Nephron (organoid): ENCODE data around the gene PDSS1.
"Not testable (repeated sequence)": the region's sequence is repeated elsewhere in the genome, so short reads cannot be mapped to it uniquely, and the experiment has no call there.

ENCODE experiments used
- H3K27ac Mint-ChIP-seq, 3 experiments: 2 replicates each; pipeline ENCODE4 v1.8.0; 2020; ENCODE audit warnings: mixed read lengths in 3 of 3, mild to moderate bottlenecking in 2 of 3, moderate library complexity in 1 of 3
- H3K27me3 Mint-ChIP-seq: 2 replicates; pipeline ENCODE4 v1.8.0; 2021; ENCODE audit warnings: low read depth, mild to moderate bottlenecking, moderate library complexity, mixed read lengths
- H3K36me3 Mint-ChIP-seq: 2 replicates; pipeline ENCODE4 v1.8.0; 2020; ENCODE audit warnings: low read depth, mixed read lengths
- H3K4me1 Mint-ChIP-seq: 2 replicates; pipeline ENCODE4 v1.8.0; 2020; ENCODE audit warnings: mixed read lengths
- H3K4me3 Mint-ChIP-seq, 3 experiments: 2 replicates each; pipeline ENCODE4 v1.8.0; 2020; ENCODE audit warnings: mild to moderate bottlenecking in 3 of 3, mixed read lengths in 3 of 3, moderate library complexity in 2 of 3
- H3K9me3 Mint-ChIP-seq: 2 replicates; pipeline ENCODE4 v1.8.0; 2020; ENCODE audit warnings: mixed read lengths
- TF ChIP-seq, protein P1 (sequence below), 3 experiments: fragments of 200-600 bp; sonication (generic); IDR thresholded peaks; one replicate each; pipeline ENCODE4 v1.5.0; 2021; ENCODE audit warnings: antibody characterized with exemption in 3 of 3; ENCODE audit not compliant: unreplicated experiment in 3 of 3

PDSS1 gene

DNA sequence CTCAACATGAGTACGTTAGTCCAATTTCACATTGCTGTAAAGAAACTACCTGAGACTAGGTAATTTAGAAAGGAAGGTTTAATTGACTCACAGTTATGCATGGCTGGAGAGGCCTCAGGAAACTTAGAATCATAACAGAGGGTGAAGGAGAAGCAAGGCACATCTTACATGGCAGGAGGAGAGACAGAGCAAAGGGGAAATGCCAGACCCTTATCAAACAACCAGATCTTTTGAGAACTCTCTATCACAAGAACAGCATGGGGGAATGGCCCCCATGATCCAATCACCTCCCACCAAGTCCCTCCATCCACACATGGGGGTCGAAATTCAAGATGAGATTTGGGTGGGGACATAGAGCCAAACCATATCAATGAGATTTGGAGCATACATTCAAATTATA is 34.6 kb upstream of the PDSS1 start:
- TF ChIP-seq, protein P1, sequence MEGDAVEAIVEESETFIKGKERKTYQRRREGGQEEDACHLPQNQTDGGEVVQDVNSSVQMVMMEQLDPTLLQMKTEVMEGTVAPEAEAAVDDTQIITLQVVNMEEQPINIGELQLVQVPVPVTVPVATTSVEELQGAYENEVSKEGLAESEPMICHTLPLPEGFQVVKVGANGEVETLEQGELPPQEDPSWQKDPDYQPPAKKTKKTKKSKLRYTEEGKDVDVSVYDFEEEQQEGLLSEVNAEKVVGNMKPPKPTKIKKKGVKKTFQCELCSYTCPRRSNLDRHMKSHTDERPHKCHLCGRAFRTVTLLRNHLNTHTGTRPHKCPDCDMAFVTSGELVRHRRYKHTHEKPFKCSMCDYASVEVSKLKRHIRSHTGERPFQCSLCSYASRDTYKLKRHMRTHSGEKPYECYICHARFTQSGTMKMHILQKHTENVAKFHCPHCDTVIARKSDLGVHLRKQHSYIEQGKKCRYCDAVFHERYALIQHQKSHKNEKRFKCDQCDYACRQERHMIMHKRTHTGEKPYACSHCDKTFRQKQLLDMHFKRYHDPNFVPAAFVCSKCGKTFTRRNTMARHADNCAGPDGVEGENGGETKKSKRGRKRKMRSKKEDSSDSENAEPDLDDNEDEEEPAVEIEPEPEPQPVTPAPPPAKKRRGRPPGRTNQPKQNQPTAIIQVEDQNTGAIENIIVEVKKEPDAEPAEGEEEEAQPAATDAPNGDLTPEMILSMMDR (IDR thresholded peaks at IDR 0.05; ENCODE audit: unreplicated experiment in 3 of 3), result no peak
- Mint-ChIP-seq H3K9me3 (peaks cover 6% of the 10 kb centered on the region), H3K4me3 (no peak overlapping the region), H3K4me1 (no peaks in the 10 kb centered on the region), H3K36me3 (no peaks in the 10 kb centered on the region), H3K27ac (no peak overlapping the region), H3K27me3 (peaks cover 8% of the 10 kb centered on the region)

GRCh38 chr10:26665080-26666048 is 32.1 kb upstream of the PDSS1 start:
- Mint-ChIP-seq H3K27me3 (peaks cover 12% of the 10 kb centered on the region), H3K36me3 (no peaks in the 10 kb centered on the region), H3K27ac (no peak overlapping the region), H3K9me3 (peaks cover 6% of the 10 kb centered on the region), H3K4me1 (no peaks in the 10 kb centered on the region), H3K4me3 (no peak overlapping the region)
- TF ChIP-seq, protein P1 (IDR thresholded peaks at IDR 0.05; ENCODE audit: unreplicated experiment in 3 of 3), result no peak

DNA sequence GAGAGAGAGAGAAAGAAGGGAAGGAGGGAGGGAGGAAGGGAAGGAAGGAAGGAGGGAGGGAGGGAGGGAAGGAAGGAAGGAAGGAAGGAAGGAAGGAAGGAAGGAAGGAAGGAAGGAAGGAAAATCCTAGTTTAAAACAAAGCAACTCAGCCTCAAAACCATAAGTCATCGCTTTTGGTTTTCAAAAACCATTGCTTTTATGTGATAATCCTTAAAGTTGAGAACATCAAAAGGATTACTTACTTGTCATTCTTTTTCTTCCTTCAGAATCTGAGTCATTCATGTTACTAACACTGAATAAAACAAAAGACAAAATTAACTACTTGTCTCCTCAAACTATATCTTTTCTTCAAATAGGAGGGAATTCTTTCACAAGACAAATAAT is 21.6 kb upstream of the PDSS1 start:
- no peaks in the 10 kb centered on the region for H3K9me3 Mint-ChIP-seq
- H3K4me3 Mint-ChIP-seq, result no peak overlapping the region
- H3K4me1 Mint-ChIP-seq, result no peaks in the 10 kb centered on the region
- TF ChIP-seq, protein P1 (IDR thresholded peaks at IDR 0.05; ENCODE audit: unreplicated experiment in 3 of 3), result no peak
- H3K27me3 Mint-ChIP-seq, result peaks cover 3% of the 10 kb centered on the region
- no peak overlapping the region for H3K27ac Mint-ChIP-seq
- no peaks in the 10 kb centered on the region for H3K36me3 Mint-ChIP-seq

- H3K4me1 Mint-ChIP-seq, result no peaks in the 10 kb centered on the region
- no peak overlapping the region for H3K27ac Mint-ChIP-seq
- no peaks in the 10 kb centered on the region for H3K9me3 Mint-ChIP-seq
- no peaks in the 10 kb centered on the region for H3K36me3 Mint-ChIP-seq
- H3K27me3 Mint-ChIP-seq, result peaks cover 10% of the 10 kb centered on the region
- no peak overlapping the region for H3K4me3 Mint-ChIP-seq
- TF ChIP-seq, protein P1 (IDR thresholded peaks at IDR 0.05; ENCODE audit: unreplicated experiment in 3 of 3), result no peak
Observed at GRCh38 chr10:26679588-26679987, 17.9 kb upstream of the PDSS1 start.

- TF ChIP-seq, protein P1 (IDR thresholded peaks at IDR 0.05; ENCODE audit: unreplicated experiment in 3 of 3), result no peak
- Mint-ChIP-seq H3K9me3 (no peaks in the 10 kb centered on the region), H3K4me3 (no peak overlapping the region), H3K27ac (no peak overlapping the region), H3K4me1 (no peaks in the 10 kb centered on the region), H3K36me3 (no peaks in the 10 kb centered on the region), H3K27me3 (peaks cover 14% of the 10 kb centered on the region)
Observed at GRCh38 chr10:26681076-26681475, 16.4 kb upstream of the PDSS1 start.

DNA sequence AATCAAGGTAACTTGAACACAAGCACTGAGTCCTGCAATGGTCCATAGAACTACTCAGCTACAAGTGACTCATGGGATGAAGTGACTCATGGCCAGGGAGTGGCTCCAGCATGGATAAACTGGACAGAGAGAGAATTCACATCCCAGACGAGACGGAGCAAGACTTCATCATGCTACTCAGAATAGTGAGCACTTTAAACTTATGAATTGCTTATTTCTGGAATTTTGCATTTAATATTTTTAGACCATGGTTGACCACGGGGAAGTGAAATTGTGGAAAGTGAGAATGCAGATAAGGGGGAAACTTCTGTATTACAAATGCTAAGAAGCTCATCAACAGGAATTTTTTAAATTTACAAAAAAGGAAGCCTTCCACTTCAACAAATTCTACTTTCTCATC is 15.5 kb upstream of the PDSS1 start:
- H3K27ac Mint-ChIP-seq, H3K4me3 Mint-ChIP-seq, H3K36me3 Mint-ChIP-seq, H3K9me3 Mint-ChIP-seq, H3K4me1 Mint-ChIP-seq: not testable (repeated sequence)
- H3K27me3 Mint-ChIP-seq, result peaks cover 14% of the 10 kb centered on the region
